GM18505 (cell line): ENCODE measurements around the gene NUTM2F.
"Not testable (repeated sequence)": the region's sequence is repeated elsewhere in the genome, so short reads cannot be mapped to it uniquely, and the experiment has no call there.

Experiments used
- ATAC-seq: cut with Tn5 transposase; IDR thresholded peaks from one replicate; pipeline ENCODE4 v1.9.1; 2021; ENCODE audit not compliant: unreplicated experiment
- POLR2A ChIP-seq: IDR thresholded peaks from 4 replicates; pipeline ENCODE4 v1.6.1; 2011; ENCODE audit warnings: borderline replicate concordance; ENCODE audit not compliant: insufficient read depth, insufficient read length; ENCODE audit errors: extremely low read depth

Gene NUTM2F

GRCh38 chr9:94317949-94318657 is 10.3 kb downstream of the NUTM2F start:
- not testable (repeated sequence) for ATAC-seq

- ATAC-seq = not testable (repeated sequence)
Observed at GRCh38 chr9:94316236-94316635, 12.2 kb downstream of the NUTM2F start.

GRCh38 chr9:94315034-94315984 is 13.1 kb downstream of the NUTM2F start:
- not testable (repeated sequence) for ATAC-seq

GRCh38 chr9:94303321-94303720 is 25.1 kb downstream of the NUTM2F start:
- ATAC-seq = no peak
- no peak for TF ChIP-seq POLR2A

GRCh38 chr9:94302426-94302825 is 26.0 kb downstream of the NUTM2F start:
- ATAC-seq = no peak
- TF ChIP-seq POLR2A = no peak

- no peak for ATAC-seq
- no peak for TF ChIP-seq POLR2A
Observed at GRCh38 chr9:94301583-94301982, 26.9 kb downstream of the NUTM2F start.

- TF ChIP-seq POLR2A = no peak
- ATAC-seq = no peak
Observed at GRCh38 chr9:94300470-94301301, 27.8 kb downstream of the NUTM2F start.

- no peak for ATAC-seq
- TF ChIP-seq POLR2A = no peak
Observed at GRCh38 chr9:94298949-94299599, 29.4 kb downstream of the NUTM2F start.

- no peak for TF ChIP-seq POLR2A
- ATAC-seq = no peak
Observed at GRCh38 chr9:94289691-94290090, 38.8 kb downstream of the NUTM2F start.

GRCh38 chr9:94287877-94288513 is 40.4 kb downstream of the NUTM2F start:
- TF ChIP-seq POLR2A = no peak
- ATAC-seq = no peak

- no peak for TF ChIP-seq POLR2A
- no peak for ATAC-seq
Observed at GRCh38 chr9:94286116-94286515, 42.3 kb downstream of the NUTM2F start.

GRCh38 chr9:94281101-94281500 is 47.3 kb downstream of the NUTM2F start:
- no peak for TF ChIP-seq POLR2A
- ATAC-seq = no peak
